ENCODE data around the gene ZMYM5. TPM values are rescaled to one million over a fixed set of nuclear protein-coding genes. Genes with fewer than 3 reads are reported as not detected.

Gene ZMYM5
- total and polyA plus RNA-seq, 9 of the 15 experiments (the other 6 are each of a cell fraction or from before 2014, with no cell fraction given): 5.4 to 11.9 (median 7.8) TPM

DNA sequence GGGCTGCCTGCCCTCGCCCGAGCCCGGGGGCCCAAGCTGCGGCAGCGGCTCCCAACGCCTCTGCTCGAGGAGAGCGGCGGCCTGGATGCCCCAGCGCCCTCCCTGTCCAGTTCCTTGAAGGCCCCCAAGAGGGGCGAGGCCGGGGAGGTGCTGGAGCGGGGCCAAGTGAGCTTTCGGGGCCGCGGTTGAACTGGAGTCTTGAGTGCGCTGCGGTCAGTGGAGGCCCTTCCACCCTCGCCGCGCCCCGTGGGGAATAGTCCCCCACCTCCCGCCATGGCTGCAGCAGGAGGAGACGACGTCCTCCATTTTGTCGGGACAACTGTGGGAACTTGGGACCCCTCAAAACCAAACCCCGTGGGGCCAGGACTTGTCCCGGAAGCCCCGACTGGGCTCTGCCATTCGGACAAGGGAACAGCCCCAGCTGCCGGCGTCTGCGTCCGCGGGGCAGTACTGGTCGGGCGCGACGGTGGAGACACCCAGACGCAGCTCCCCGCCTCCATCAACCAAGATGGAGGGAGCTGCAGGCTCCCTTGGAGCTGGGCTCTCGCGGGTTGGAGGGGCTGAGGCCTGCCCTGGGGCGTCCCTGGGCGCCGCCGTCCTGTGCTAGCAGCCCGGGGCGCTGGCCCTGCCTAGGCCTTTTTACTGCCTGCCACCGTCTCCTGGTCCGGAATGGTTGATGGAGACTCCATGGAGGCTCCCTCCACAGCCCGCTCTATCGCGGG lies 736 bp upstream of the ZMYM5 start (continued):
- TF ChIP-seq, protein P1, sequence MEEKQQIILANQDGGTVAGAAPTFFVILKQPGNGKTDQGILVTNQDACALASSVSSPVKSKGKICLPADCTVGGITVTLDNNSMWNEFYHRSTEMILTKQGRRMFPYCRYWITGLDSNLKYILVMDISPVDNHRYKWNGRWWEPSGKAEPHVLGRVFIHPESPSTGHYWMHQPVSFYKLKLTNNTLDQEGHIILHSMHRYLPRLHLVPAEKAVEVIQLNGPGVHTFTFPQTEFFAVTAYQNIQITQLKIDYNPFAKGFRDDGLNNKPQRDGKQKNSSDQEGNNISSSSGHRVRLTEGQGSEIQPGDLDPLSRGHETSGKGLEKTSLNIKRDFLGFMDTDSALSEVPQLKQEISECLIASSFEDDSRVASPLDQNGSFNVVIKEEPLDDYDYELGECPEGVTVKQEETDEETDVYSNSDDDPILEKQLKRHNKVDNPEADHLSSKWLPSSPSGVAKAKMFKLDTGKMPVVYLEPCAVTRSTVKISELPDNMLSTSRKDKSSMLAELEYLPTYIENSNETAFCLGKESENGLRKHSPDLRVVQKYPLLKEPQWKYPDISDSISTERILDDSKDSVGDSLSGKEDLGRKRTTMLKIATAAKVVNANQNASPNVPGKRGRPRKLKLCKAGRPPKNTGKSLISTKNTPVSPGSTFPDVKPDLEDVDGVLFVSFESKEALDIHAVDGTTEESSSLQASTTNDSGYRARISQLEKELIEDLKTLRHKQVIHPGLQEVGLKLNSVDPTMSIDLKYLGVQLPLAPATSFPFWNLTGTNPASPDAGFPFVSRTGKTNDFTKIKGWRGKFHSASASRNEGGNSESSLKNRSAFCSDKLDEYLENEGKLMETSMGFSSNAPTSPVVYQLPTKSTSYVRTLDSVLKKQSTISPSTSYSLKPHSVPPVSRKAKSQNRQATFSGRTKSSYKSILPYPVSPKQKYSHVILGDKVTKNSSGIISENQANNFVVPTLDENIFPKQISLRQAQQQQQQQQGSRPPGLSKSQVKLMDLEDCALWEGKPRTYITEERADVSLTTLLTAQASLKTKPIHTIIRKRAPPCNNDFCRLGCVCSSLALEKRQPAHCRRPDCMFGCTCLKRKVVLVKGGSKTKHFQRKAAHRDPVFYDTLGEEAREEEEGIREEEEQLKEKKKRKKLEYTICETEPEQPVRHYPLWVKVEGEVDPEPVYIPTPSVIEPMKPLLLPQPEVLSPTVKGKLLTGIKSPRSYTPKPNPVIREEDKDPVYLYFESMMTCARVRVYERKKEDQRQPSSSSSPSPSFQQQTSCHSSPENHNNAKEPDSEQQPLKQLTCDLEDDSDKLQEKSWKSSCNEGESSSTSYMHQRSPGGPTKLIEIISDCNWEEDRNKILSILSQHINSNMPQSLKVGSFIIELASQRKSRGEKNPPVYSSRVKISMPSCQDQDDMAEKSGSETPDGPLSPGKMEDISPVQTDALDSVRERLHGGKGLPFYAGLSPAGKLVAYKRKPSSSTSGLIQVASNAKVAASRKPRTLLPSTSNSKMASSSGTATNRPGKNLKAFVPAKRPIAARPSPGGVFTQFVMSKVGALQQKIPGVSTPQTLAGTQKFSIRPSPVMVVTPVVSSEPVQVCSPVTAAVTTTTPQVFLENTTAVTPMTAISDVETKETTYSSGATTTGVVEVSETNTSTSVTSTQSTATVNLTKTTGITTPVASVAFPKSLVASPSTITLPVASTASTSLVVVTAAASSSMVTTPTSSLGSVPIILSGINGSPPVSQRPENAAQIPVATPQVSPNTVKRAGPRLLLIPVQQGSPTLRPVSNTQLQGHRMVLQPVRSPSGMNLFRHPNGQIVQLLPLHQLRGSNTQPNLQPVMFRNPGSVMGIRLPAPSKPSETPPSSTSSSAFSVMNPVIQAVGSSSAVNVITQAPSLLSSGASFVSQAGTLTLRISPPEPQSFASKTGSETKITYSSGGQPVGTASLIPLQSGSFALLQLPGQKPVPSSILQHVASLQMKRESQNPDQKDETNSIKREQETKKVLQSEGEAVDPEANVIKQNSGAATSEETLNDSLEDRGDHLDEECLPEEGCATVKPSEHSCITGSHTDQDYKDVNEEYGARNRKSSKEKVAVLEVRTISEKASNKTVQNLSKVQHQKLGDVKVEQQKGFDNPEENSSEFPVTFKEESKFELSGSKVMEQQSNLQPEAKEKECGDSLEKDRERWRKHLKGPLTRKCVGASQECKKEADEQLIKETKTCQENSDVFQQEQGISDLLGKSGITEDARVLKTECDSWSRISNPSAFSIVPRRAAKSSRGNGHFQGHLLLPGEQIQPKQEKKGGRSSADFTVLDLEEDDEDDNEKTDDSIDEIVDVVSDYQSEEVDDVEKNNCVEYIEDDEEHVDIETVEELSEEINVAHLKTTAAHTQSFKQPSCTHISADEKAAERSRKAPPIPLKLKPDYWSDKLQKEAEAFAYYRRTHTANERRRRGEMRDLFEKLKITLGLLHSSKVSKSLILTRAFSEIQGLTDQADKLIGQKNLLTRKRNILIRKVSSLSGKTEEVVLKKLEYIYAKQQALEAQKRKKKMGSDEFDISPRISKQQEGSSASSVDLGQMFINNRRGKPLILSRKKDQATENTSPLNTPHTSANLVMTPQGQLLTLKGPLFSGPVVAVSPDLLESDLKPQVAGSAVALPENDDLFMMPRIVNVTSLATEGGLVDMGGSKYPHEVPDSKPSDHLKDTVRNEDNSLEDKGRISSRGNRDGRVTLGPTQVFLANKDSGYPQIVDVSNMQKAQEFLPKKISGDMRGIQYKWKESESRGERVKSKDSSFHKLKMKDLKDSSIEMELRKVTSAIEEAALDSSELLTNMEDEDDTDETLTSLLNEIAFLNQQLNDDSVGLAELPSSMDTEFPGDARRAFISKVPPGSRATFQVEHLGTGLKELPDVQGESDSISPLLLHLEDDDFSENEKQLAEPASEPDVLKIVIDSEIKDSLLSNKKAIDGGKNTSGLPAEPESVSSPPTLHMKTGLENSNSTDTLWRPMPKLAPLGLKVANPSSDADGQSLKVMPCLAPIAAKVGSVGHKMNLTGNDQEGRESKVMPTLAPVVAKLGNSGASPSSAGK (IDR thresholded peaks at IDR 0.05): peak; percentile 53; the same call in 1 of the 2 replicates
- peak; percentile 85; the same call in 1 of the 2 replicates for TF ChIP-seq NFRKB (IDR thresholded peaks at IDR 0.05; ENCODE audit: low read depth)
- TF ChIP-seq TEAD1 (CRISPR knock-in tag; IDR thresholded peaks at IDR 0.05): 0 out of 4 replicates have a peak, but pooled peaks of 1 of the 2 experiments have one; percentile 19
- no peak for TF ChIP-seq BCL6 (CRISPR knock-in tag; IDR thresholded peaks at IDR 0.05)
- no peak for TF ChIP-seq NR2C1 (IDR thresholded peaks at IDR 0.05)
- no peak for TF ChIP-seq NR2C1 (tag; IDR thresholded peaks at IDR 0.05)
- peak; percentile 12 for TF ChIP-seq TAF1 (IDR thresholded peaks at IDR 0.05; ENCODE audit: control insufficient read depth, extremely low read depth, insufficient read depth, low read length, severe bottlenecking)
- TF ChIP-seq KLF6 (CRISPR knock-in tag; IDR thresholded peaks at IDR 0.05; ENCODE audit: borderline replicate concordance): peak; percentile 37; the same call in 1 of the 2 replicates
- TF ChIP-seq TAF9B (IDR thresholded peaks at IDR 0.05; ENCODE audit: partially characterized antibody): peak; percentile 22
- TF ChIP-seq BRD4 (IDR thresholded peaks at IDR 0.05): peak; percentile 85; the same call in 1 of the 2 replicates
- no peak for TF ChIP-seq KDM1A (IDR thresholded peaks at IDR 0.05)
- TF ChIP-seq ZFX (CRISPR knock-in tag; IDR thresholded peaks at IDR 0.05): peak; percentile 94
- TF ChIP-seq, protein P2, sequence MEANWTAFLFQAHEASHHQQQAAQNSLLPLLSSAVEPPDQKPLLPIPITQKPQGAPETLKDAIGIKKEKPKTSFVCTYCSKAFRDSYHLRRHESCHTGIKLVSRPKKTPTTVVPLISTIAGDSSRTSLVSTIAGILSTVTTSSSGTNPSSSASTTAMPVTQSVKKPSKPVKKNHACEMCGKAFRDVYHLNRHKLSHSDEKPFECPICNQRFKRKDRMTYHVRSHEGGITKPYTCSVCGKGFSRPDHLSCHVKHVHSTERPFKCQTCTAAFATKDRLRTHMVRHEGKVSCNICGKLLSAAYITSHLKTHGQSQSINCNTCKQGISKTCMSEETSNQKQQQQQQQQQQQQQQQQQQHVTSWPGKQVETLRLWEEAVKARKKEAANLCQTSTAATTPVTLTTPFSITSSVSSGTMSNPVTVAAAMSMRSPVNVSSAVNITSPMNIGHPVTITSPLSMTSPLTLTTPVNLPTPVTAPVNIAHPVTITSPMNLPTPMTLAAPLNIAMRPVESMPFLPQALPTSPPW (CRISPR knock-in tag; IDR thresholded peaks at IDR 0.05): peak; percentile 56; the same call in 1 of the 2 replicates
- TF ChIP-seq NR2F6 (CRISPR knock-in tag; IDR thresholded peaks at IDR 0.05): no peak
